HG03354 (cell line): ENCODE measurements around the gene GOLGA8R.
"Not testable (repeated sequence)": the region's sequence is repeated elsewhere in the genome, so short reads cannot be mapped to it uniquely, and the experiment has no call there.

ENCODE experiments used
- ATAC-seq: cut with Tn5 transposase; IDR thresholded peaks from one replicate; pipeline ENCODE4 v1.9.1; 2021; ENCODE audit warnings: mild to moderate bottlenecking; ENCODE audit not compliant: unreplicated experiment, poor library complexity, severe bottlenecking

The GOLGA8R gene

GRCh38 chr15:30360990-30361389 lies 53.1 kb downstream of the GOLGA8R start:
- ATAC-seq, result not testable (repeated sequence)

- not testable (repeated sequence) for ATAC-seq
These were observed 59.0 kb downstream of the GOLGA8R start for GRCh38 chr15:30355043-30355442.
